Mammary epithelial cell (primary cell): Measurements from ENCODE around the gene MED15.

Experiments used
- CTCF ChIP-seq, 2 donors: IDR thresholded peaks in 1 of 2; conservative IDR thresholded peaks in 1 of 2; 2 replicates each; pipeline ENCODE4 v1.5.1; 2011 to 2012; ENCODE audit warnings: inconsistent platforms in 2 of 2, low read length in 2 of 2, mild to moderate bottlenecking in 2 of 2, control low read depth in 1 of 2, low read depth in 1 of 2; ENCODE audit not compliant: insufficient read depth in 1 of 2; ENCODE audit errors: extremely low read depth in 1 of 2
- EZH2 ChIP-seq: IDR thresholded peaks from 2 replicates; pipeline ENCODE4 v1.6.1; 2012; ENCODE audit warnings: low read length, inconsistent platforms, borderline replicate concordance

GRCh38 chr22:20490941-20491307 lies 16.5 kb upstream of the MED15 start:
- TF ChIP-seq CTCF (conservative IDR thresholded peaks at IDR 0.05 in 1 of 2, IDR thresholded peaks at IDR 0.05 in 1 of 2; ENCODE audit: extremely low read depth in 1 of 2, insufficient read depth in 1 of 2, low read depth in 1 of 2, low read length in 2 of 2) (no peak), EZH2 (no peak)
